Loucy (cell line): Measurements from ENCODE around the gene DOCK8.

Experiments used
- H2AFZ ChIP-seq: fragments of 200-600 bp; sonication (generic); 2 replicates; pipeline ENCODE4 v1.6.0; 2016; ENCODE audit warnings: antibody characterized with exemption, mild to moderate bottlenecking, low read length, moderate library complexity
- H3F3A ChIP-seq: fragments of 200-600 bp; 2 replicates; pipeline ENCODE4 v1.6.0; 2016; ENCODE audit warnings: antibody characterized with exemption, low read depth, mild to moderate bottlenecking
- H3K27me3 ChIP-seq: fragments of 200-600 bp; sonication (generic); 2 replicates; pipeline ENCODE4 v1.6.1; 2014; ENCODE audit warnings: low read length, mild to moderate bottlenecking; ENCODE audit not compliant: insufficient read depth, poor library complexity, severe bottlenecking
- H3K36me3 ChIP-seq: fragments of 200-600 bp; sonication (generic); 2 replicates; pipeline ENCODE4 v1.6.1; 2016; ENCODE audit warnings: low read length; ENCODE audit not compliant: insufficient read depth
- H3K4me1 ChIP-seq: fragments of 200-600 bp; sonication (generic); 2 replicates; pipeline ENCODE4 v1.5.1; 2014; ENCODE audit warnings: low read length, mild to moderate bottlenecking; ENCODE audit not compliant: insufficient read depth, poor library complexity, severe bottlenecking
- H3K4me2 ChIP-seq: fragments of 200-600 bp; sonication (generic); 2 replicates; pipeline ENCODE4 v1.6.0; 2014; ENCODE audit warnings: antibody characterized with exemption, low read length, low read depth, mild to moderate bottlenecking; ENCODE audit not compliant: poor library complexity, severe bottlenecking
- H3K4me3 ChIP-seq: fragments of 200-600 bp; sonication (generic); 2 replicates; pipeline ENCODE4 v1.5.1; 2014; ENCODE audit warnings: low read length, mild to moderate bottlenecking, mixed read lengths; ENCODE audit not compliant: poor library complexity, severe bottlenecking
- H3K79me2 ChIP-seq: fragments of 200-600 bp; sonication (generic); 2 replicates; pipeline ENCODE4 v1.6.1; 2014; ENCODE audit warnings: low read length; ENCODE audit not compliant: insufficient read depth
- H3K9ac ChIP-seq: fragments of 200-600 bp; sonication (generic); 2 replicates; pipeline ENCODE4 v1.6.0; 2014; ENCODE audit warnings: mild to moderate bottlenecking, low read depth, low read length, moderate library complexity; ENCODE audit not compliant: poor library complexity, severe bottlenecking
- H3K9me2 ChIP-seq: fragments of 200-600 bp; sonication (generic); replicated peaks from 2 replicates; pipeline ENCODE4 v1.6.1; 2016; ENCODE audit warnings: low read depth, low read length, mixed read lengths
- H3K9me3 ChIP-seq: fragments of 200-600 bp; sonication (generic); 2 replicates; pipeline ENCODE4 v1.6.1; 2014; ENCODE audit warnings: mild to moderate bottlenecking, antibody characterized with exemption, low read length, low read depth; ENCODE audit not compliant: insufficient read depth
- H4K20me1 ChIP-seq: fragments of 200-600 bp; sonication (generic); 2 replicates; pipeline ENCODE4 v1.6.0; 2014; ENCODE audit warnings: antibody characterized with exemption, low read length, mild to moderate bottlenecking; ENCODE audit not compliant: insufficient read depth, poor library complexity, severe bottlenecking
- CTCF ChIP-seq: fragments of 200-600 bp; sonication (generic); conservative IDR thresholded peaks from 2 replicates; pipeline ENCODE4 v1.5.1; 2014; ENCODE audit warnings: mild to moderate bottlenecking, antibody characterized with exemption, low read length
- EZH2phosphoT487 ChIP-seq: fragments of 200-600 bp; IDR thresholded peaks from 2 replicates; pipeline ENCODE4 v1.6.1; 2018; ENCODE audit warnings: antibody characterized with exemption, mild to moderate bottlenecking, moderate library complexity, borderline replicate concordance

Gene DOCK8

GRCh38 chr9:362561-363273 is 148.1 kb downstream of the DOCK8 start:
- H3K9me3 ChIP-seq = no peaks in the 10 kb centered on the region
- no peaks in the 10 kb centered on the region for H3K27me3 ChIP-seq
- H3K9me2 ChIP-seq = no peaks in the 10 kb centered on the region
- peaks cover 80% of the 10 kb centered on the region for H3K36me3 ChIP-seq
- no peak overlapping the region for H3K4me3 ChIP-seq
- no peaks in the 10 kb centered on the region for H4K20me1 ChIP-seq
- TF ChIP-seq EZH2phosphoT487 = no peak
- TF ChIP-seq CTCF = no peak
- no peak overlapping the region for H3K9ac ChIP-seq
- H3K4me1 ChIP-seq = no peaks in the 10 kb centered on the region
- H2AFZ ChIP-seq = no peak overlapping the region
- no peaks in the 10 kb centered on the region for H3F3A ChIP-seq
- no peaks in the 10 kb centered on the region for H3K79me2 ChIP-seq
- H3K4me2 ChIP-seq = no peak overlapping the region

GRCh38 chr9:363274-363612 is 148.6 kb downstream of the DOCK8 start:
- no peaks in the 10 kb centered on the region for H3F3A ChIP-seq
- H3K79me2 ChIP-seq = no peaks in the 10 kb centered on the region
- H2AFZ ChIP-seq = no peak overlapping the region
- TF ChIP-seq CTCF (no peak), EZH2phosphoT487 (no peak)
- no peaks in the 10 kb centered on the region for H4K20me1 ChIP-seq
- H3K9me2 ChIP-seq = no peaks in the 10 kb centered on the region
- no peak overlapping the region for H3K4me2 ChIP-seq
- H3K9ac ChIP-seq = no peak overlapping the region
- no peaks in the 10 kb centered on the region for H3K9me3 ChIP-seq
- H3K4me1 ChIP-seq = no peaks in the 10 kb centered on the region
- no peaks in the 10 kb centered on the region for H3K27me3 ChIP-seq
- no peak overlapping the region for H3K4me3 ChIP-seq
- H3K36me3 ChIP-seq = peaks cover 80% of the 10 kb centered on the region

GRCh38 chr9:365436-365835 is 150.8 kb downstream of the DOCK8 start:
- no peak overlapping the region for H3K4me2 ChIP-seq
- H3K9me3 ChIP-seq = no peaks in the 10 kb centered on the region
- H3K36me3 ChIP-seq = peaks cover 96% of the 10 kb centered on the region
- H4K20me1 ChIP-seq = no peaks in the 10 kb centered on the region
- no peak overlapping the region for H3K4me3 ChIP-seq
- H2AFZ ChIP-seq = no peak overlapping the region
- no peaks in the 10 kb centered on the region for H3K27me3 ChIP-seq
- no peak for TF ChIP-seq EZH2phosphoT487
- TF ChIP-seq CTCF = no peak
- no peaks in the 10 kb centered on the region for H3K9me2 ChIP-seq
- H3K9ac ChIP-seq = no peak overlapping the region
- no peaks in the 10 kb centered on the region for H3K79me2 ChIP-seq
- no peaks in the 10 kb centered on the region for H3K4me1 ChIP-seq
- no peaks in the 10 kb centered on the region for H3F3A ChIP-seq
